ENCODE data around the gene EXOC3L2. TPM values are rescaled to one million over a fixed set of nuclear protein-coding genes. Genes with fewer than 3 reads are reported as not detected.
A peak's percentile ranks its signal among the peaks of the same experiment; 100 is the strongest.

EXOC3L2 gene
- total RNA-seq, 1 donor from 2014 or later, result 3.6 TPM

DNA sequence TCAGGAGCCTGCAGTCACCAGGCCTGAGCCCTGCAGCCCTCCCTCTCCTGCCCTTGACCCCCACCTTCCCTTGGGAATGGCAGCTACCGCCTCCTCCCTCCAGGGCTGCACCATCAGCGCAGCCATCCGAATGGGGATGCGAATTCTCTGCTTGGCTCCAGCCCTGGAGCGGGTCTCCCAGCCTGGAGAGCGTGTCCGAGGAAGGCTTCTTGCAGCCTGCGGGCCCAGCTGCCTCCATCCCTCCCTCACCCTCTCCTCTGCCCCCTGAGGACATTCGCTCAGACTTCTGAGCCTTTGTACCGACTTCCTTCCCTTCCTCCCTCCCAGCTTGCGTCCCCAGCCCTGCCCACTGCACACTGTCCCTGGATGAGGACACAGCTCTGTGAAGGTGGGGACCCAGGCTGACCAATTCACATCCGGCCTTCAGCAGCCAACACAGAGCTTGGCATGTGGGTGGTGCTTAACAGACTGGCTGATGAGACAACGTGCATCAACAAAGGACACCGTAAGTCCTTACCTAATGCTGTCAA lies 78.4 kb downstream of the EXOC3L2 start:
- intact Hi-C loops (cut with DNase I), result no loop called here
- H3K36me3 ChIP-seq, result no peaks in the 10 kb centered on the region
- DNase-seq, result no peak
- peaks cover 5% of the 10 kb centered on the region for H3K27me3 ChIP-seq (ENCODE audit: low read depth)
- H3K9me3 ChIP-seq, result no peaks in the 10 kb centered on the region
- TF ChIP-seq, protein P1, sequence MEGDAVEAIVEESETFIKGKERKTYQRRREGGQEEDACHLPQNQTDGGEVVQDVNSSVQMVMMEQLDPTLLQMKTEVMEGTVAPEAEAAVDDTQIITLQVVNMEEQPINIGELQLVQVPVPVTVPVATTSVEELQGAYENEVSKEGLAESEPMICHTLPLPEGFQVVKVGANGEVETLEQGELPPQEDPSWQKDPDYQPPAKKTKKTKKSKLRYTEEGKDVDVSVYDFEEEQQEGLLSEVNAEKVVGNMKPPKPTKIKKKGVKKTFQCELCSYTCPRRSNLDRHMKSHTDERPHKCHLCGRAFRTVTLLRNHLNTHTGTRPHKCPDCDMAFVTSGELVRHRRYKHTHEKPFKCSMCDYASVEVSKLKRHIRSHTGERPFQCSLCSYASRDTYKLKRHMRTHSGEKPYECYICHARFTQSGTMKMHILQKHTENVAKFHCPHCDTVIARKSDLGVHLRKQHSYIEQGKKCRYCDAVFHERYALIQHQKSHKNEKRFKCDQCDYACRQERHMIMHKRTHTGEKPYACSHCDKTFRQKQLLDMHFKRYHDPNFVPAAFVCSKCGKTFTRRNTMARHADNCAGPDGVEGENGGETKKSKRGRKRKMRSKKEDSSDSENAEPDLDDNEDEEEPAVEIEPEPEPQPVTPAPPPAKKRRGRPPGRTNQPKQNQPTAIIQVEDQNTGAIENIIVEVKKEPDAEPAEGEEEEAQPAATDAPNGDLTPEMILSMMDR (IDR thresholded peaks at IDR 0.05), result no peak
- ATAC-seq, result no peak
- peaks cover 35% of the 10 kb centered on the region for H3K4me1 ChIP-seq
- no peak overlapping the region for H3K27ac ChIP-seq
- H3K4me3 ChIP-seq, result no peak overlapping the region

DNA sequence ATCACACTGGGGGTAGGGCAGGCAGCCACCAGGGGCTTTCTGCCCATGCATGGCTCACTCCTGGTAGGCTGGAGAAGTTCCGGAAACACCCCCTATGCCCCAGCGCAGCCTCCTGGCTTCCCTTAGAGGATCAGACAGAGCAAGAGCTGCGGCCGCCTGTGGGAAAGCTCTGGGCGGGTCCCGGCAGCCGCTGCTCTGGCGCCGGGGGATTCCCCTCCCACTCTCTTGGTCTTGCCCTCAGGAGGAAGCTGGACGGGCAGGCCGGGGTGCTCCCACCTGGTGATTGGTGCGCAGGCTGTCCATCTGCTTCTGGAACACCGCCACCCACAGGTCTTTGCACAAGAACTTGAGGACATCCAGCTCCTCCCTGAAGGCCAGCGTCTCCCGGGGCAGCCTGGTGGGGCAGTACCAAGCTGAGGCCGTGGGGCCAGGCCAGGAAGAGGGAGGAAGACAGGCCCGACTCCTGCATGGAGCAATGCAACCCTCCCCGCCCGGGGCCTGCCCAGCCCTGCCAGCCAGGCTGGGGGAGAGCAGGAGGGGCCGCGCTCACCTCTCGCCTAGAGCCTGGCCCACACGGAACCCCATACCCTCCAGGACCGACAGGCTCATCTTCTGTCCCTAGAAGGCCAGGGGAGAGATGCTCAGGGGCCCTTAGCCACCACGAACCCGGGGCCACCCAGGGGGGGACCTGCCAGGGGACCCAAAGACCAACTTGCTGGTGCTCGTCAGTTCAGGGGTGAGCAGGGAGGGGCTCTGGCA lies 80.5 kb downstream of the EXOC3L2 start:
- no peak overlapping the region for H3K4me3 ChIP-seq
- intact Hi-C loops (cut with DNase I), result no loop called here
- TF ChIP-seq, protein P1 (IDR thresholded peaks at IDR 0.05), result no peak
- peak; percentile 86 for DNase-seq
- peak; percentile 66 to 72 for ATAC-seq
- H3K4me1 ChIP-seq, result peaks cover 20% of the 10 kb centered on the region
- no peaks in the 10 kb centered on the region for H3K9me3 ChIP-seq
- no peaks in the 10 kb centered on the region for H3K36me3 ChIP-seq
- peaks cover 20% of the 10 kb centered on the region for H3K27me3 ChIP-seq (ENCODE audit: low read depth)
- no peak overlapping the region for H3K27ac ChIP-seq

DNA sequence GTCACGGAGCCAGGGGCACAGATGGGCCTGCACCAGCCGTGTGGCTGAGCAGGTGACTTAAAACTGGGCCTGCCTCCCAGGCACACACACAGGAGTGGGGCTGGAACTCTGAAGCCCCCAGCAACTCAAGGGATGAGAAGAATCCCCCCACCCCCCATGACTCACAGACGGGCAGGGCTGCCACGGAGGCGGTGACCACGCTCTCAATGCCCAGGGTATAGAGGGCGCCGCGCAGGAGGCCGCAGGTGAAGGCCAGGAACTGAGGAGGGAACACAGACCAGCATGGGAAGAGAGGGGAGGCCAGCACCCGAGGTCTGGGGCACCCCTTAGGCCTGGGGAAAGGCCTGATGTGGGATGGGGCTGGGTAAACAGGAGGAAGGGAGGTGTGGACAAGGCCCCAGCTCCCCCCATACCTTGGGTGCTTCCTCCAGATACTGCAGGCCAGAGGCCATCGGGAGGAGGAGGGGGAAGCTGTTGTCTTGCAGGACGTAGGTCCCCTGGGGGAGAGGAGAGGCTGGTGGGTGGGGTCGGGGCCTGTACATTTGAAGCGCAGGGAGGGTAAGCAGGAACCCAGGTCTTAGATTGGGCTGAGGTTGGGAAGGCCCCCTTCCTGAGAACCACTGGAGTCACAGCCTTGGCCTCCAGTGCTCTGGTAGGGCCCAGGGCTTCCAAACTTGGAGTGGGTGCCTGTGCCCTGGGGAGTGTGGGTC lies 81.3 kb downstream of the EXOC3L2 start:
- peaks cover 20% of the 10 kb centered on the region for H3K4me1 ChIP-seq
- DNase-seq, result no peak
- peaks cover 27% of the 10 kb centered on the region for H3K27me3 ChIP-seq (ENCODE audit: low read depth)
- TF ChIP-seq, protein P1 (IDR thresholded peaks at IDR 0.05), result no peak
- no peaks in the 10 kb centered on the region for H3K9me3 ChIP-seq
- H3K27ac ChIP-seq, result no peak overlapping the region
- intact Hi-C loops (cut with DNase I), result no loop called here
- H3K36me3 ChIP-seq, result no peaks in the 10 kb centered on the region
- no peak overlapping the region for H3K4me3 ChIP-seq
- no peak for ATAC-seq

DNA sequence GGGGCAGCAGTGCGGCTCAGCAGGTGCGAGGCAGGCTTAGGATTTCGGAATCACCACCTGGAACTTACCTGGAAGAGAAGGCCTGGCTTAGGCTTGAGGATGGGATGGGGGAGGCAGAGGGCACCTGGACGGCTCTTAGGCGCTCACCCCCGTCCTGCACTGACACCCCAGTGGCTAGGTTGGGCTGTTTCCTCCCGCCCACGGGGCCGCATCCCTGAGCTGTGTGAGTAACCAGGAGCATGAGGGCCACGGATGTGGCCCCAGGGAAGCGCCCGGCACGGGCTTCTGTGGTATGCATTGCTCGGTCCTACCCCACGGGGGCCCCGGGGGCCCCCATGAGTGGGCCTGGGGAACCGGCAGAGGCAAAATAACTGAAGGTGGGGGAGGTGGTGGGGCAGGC lies 82.1 kb downstream of the EXOC3L2 start:
- TF ChIP-seq, protein P1 (IDR thresholded peaks at IDR 0.05), result no peak
- DNase-seq (no peak), ATAC-seq (no peak)
- no peaks in the 10 kb centered on the region for H3K9me3 ChIP-seq
- H3K4me3 ChIP-seq, result no peak overlapping the region
- H3K27me3 ChIP-seq (ENCODE audit: low read depth), result peaks cover 35% of the 10 kb centered on the region
- no peaks in the 10 kb centered on the region for H3K36me3 ChIP-seq
- no peak overlapping the region for H3K27ac ChIP-seq
- intact Hi-C loops (cut with DNase I), result no loop called here
- H3K4me1 ChIP-seq, result peaks cover 20% of the 10 kb centered on the region

DNA sequence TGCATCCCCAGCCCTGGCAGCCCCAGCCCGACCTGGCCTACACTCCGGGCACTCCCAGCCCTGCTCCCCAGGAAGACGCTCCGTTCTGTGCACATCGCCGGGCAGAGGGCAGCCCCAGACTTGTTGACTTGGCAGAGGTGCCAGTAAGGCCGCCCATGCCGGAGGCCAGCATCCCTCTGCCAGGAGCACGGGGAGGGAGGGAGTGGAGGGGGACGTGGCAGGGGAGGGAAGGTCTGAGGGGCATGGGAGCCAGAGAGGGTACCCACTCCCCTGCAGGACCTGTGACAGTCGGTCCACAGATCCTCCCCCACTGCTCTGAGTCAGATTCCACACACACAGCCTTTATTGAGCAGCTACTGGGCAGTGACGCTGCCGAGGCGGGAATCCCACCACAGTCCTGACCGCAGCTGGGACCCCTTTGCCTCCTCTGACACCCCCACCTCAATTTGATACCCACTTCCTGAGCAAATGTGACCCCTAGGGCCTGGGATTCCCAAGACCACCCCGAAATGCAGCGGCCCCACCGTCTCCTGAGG lies 82.5 kb downstream of the EXOC3L2 start:
- Histone ChIP-seq H3K9me3 (no peaks in the 10 kb centered on the region), H3K27ac (no peak overlapping the region), H3K4me1 (peaks cover 20% of the 10 kb centered on the region), H3K4me3 (no peak overlapping the region), H3K27me3 (ENCODE audit: low read depth) (peaks cover 39% of the 10 kb centered on the region), H3K36me3 (no peaks in the 10 kb centered on the region)
- intact Hi-C loops (cut with DNase I), result no loop called here
- TF ChIP-seq, protein P1 (IDR thresholded peaks at IDR 0.05), result no peak
- ATAC-seq (no peak), DNase-seq (no peak)

Other genes with a start within 250 kb of the EXOC3L2 start
- 12.2 TPM for gene RELB, start 243.9 kb downstream of the EXOC3L2 start, total RNA-seq
- 71.7 TPM for gene CLASRP, start 206.4 kb downstream of the EXOC3L2 start, total RNA-seq
- 1.7 TPM for gene ZNF296, start 168.9 kb downstream of the EXOC3L2 start, total RNA-seq
- gene GEMIN7, start 166.1 kb downstream of the EXOC3L2 start, total RNA-seq, result 16.1 TPM
- 29.1 TPM for gene PPP1R37, start 152.2 kb downstream of the EXOC3L2 start, total RNA-seq
- gene NKPD1, start 84.4 kb downstream of the EXOC3L2 start, total RNA-seq, result not detected
- gene TRAPPC6A, start 67.2 kb downstream of the EXOC3L2 start, total RNA-seq, result 18.4 TPM
- gene BLOC1S3, start 66.6 kb downstream of the EXOC3L2 start, total RNA-seq, result 15.9 TPM
- 32.5 TPM for gene MARK4, start 5.9 kb upstream of the EXOC3L2 start, total RNA-seq
- gene CKM, start 77.5 kb upstream of the EXOC3L2 start, total RNA-seq, result 0.24 TPM
- 1.4 TPM for gene KLC3, start 95.3 kb upstream of the EXOC3L2 start, total RNA-seq
- 14.0 TPM for gene ERCC2, start 125.2 kb upstream of the EXOC3L2 start, total RNA-seq
- 43.8 TPM for gene PPP1R13L, start 159.7 kb upstream of the EXOC3L2 start, total RNA-seq
- gene POLR1G, start 161.2 kb upstream of the EXOC3L2 start, total RNA-seq, result 4.5 TPM
- 41.6 TPM for gene ERCC1, start 178.5 kb upstream of the EXOC3L2 start, total RNA-seq
- 18.0 TPM for gene FOSB, start 222.6 kb upstream of the EXOC3L2 start, total RNA-seq

Measured in lower lobe of right lung (tissue), 2 donors.